HepG2 (cell line): ENCODE results near the gene EPB41L5.

ENCODE experiments used
- E2F5 ChIP-seq: sonication (generic); formaldehyde crosslinking; conservative IDR thresholded peaks from 2 replicates; pipeline ENCODE4 v1.4.0; 2020; ENCODE audit warnings: missing genetic modification reagents
- HMG20B ChIP-seq: conservative IDR thresholded peaks from 2 replicates; pipeline ENCODE4 v1.6.1; 2016; ENCODE audit warnings: missing genetic modification reagents, missing compliant biosample characterization
- JUND ChIP-seq: sonication (generic); formaldehyde crosslinking; IDR thresholded peaks from 2 replicates; pipeline ENCODE4 v1.8.0; 2022; ENCODE audit warnings: mild to moderate bottlenecking, missing genetic modification reagents
- MEF2D ChIP-seq: sonication (generic); formaldehyde crosslinking; IDR thresholded peaks from 2 replicates; pipeline ENCODE4 v1.5.1; 2020; ENCODE audit warnings: mild to moderate bottlenecking, missing genetic modification reagents
- POLR2A ChIP-seq, 2 experiments: IDR thresholded peaks; 2 replicates each; pipeline ENCODE4 v1.6.1; 2011; ENCODE audit warnings: low read depth in 2 of 2, low read length in 2 of 2, mild to moderate bottlenecking in 1 of 2, moderate library complexity in 1 of 2; ENCODE audit not compliant: insufficient read depth in 1 of 2
- RAD21 ChIP-seq: fragments of 450-650 bp; formaldehyde crosslinking; IDR thresholded peaks from 2 replicates; pipeline ENCODE4 v1.5.0; 2020; ENCODE audit warnings: mild to moderate bottlenecking
- SIN3A ChIP-seq: IDR thresholded peaks from 2 replicates; pipeline ENCODE4 v1.6.1; 2011; ENCODE audit warnings: low read depth, mild to moderate bottlenecking, control low read depth, low read length, borderline replicate concordance
- ZNF263 ChIP-seq: sonication (generic); formaldehyde crosslinking; IDR thresholded peaks from 2 replicates; pipeline ENCODE4 v1.4.0; 2020; ENCODE audit warnings: missing genetic modification reagents
- ZNF775 ChIP-seq: sonication (generic); formaldehyde crosslinking; IDR thresholded peaks from 2 replicates; pipeline ENCODE4 v1.4.0; 2020; ENCODE audit warnings: missing genetic modification reagents, mild to moderate bottlenecking, moderate library complexity, borderline replicate concordance
- TF ChIP-seq, protein P1 (sequence below): sonication (generic); formaldehyde crosslinking; IDR thresholded peaks from 2 replicates; pipeline ENCODE4 v1.9.0; 2021; ENCODE audit warnings: missing genetic modification reagents, borderline replicate concordance
- TF ChIP-seq, protein P2 (sequence below): sonication (generic); formaldehyde crosslinking; IDR thresholded peaks from 2 replicates; pipeline ENCODE4 v1.5.0; 2020; ENCODE audit warnings: mild to moderate bottlenecking, missing genetic modification reagents, moderate library complexity
- TF ChIP-seq, protein P3 (sequence below): sonication (generic); formaldehyde crosslinking; IDR thresholded peaks from 2 replicates; pipeline ENCODE4 v1.8.1; 2023; ENCODE audit warnings: missing genetic modification reagents, inconsistent platforms, borderline replicate concordance

DNA sequence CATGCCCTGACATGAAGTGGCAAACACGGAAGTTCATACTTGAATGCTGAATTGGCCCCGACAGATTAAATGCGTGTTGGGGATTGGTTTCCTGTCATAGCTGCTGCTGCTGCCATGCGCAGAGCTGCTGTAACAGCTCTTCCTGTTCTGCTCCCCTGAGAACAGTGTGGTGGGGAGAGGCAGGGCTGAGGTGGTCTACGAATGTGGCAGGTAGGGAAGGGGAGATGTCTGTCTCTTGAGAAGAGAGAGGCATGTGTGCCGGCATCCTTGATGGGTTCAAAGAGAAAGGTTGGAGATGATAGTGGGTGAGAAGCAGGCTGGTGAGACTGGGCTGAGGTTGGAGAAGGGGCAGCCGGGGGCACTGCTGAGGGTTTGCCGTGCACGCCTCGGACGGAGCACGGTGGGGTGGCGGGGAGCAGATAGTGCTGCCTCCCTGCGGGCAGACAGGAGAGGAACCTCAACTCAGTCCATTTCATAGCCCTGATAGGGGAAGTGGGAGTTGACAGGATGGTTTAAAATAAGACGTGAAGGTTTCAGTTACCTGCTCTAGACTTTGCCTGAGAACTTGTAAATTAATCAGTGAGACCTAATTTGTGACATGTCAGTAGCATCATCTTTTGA, 164.2 kb downstream of the EPB41L5 start:
- TF ChIP-seq, protein P1, sequence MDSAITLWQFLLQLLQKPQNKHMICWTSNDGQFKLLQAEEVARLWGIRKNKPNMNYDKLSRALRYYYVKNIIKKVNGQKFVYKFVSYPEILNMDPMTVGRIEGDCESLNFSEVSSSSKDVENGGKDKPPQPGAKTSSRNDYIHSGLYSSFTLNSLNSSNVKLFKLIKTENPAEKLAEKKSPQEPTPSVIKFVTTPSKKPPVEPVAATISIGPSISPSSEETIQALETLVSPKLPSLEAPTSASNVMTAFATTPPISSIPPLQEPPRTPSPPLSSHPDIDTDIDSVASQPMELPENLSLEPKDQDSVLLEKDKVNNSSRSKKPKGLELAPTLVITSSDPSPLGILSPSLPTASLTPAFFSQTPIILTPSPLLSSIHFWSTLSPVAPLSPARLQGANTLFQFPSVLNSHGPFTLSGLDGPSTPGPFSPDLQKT (CRISPR knock-in tag): no peak
- TF ChIP-seq RAD21 (CRISPR knock-in tag) (no peak), E2F5 (CRISPR knock-in tag) (no peak), ZNF775 (CRISPR knock-in tag) (no peak), JUND (CRISPR knock-in tag) (no peak), SIN3A (no peak), ZNF263 (no peak), HMG20B (CRISPR knock-in tag) (no peak), POLR2A (IDR thresholded peaks at IDR 0.05; ENCODE audit: insufficient read depth in 1 of 2, low read depth in 2 of 2, low read length in 2 of 2) (no peak), MEF2D (CRISPR knock-in tag) (no peak)
- TF ChIP-seq, protein P2, sequence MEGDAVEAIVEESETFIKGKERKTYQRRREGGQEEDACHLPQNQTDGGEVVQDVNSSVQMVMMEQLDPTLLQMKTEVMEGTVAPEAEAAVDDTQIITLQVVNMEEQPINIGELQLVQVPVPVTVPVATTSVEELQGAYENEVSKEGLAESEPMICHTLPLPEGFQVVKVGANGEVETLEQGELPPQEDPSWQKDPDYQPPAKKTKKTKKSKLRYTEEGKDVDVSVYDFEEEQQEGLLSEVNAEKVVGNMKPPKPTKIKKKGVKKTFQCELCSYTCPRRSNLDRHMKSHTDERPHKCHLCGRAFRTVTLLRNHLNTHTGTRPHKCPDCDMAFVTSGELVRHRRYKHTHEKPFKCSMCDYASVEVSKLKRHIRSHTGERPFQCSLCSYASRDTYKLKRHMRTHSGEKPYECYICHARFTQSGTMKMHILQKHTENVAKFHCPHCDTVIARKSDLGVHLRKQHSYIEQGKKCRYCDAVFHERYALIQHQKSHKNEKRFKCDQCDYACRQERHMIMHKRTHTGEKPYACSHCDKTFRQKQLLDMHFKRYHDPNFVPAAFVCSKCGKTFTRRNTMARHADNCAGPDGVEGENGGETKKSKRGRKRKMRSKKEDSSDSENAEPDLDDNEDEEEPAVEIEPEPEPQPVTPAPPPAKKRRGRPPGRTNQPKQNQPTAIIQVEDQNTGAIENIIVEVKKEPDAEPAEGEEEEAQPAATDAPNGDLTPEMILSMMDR (CRISPR knock-in tag): no peak
- TF ChIP-seq, protein P3, sequence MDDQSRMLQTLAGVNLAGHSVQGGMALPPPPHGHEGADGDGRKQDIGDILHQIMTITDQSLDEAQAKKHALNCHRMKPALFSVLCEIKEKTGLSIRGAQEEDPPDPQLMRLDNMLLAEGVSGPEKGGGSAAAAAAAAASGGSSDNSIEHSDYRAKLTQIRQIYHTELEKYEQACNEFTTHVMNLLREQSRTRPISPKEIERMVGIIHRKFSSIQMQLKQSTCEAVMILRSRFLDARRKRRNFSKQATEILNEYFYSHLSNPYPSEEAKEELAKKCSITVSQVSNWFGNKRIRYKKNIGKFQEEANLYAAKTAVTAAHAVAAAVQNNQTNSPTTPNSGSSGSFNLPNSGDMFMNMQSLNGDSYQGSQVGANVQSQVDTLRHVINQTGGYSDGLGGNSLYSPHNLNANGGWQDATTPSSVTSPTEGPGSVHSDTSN: no peak
